LoVo (cell line): ENCODE results near the gene PHRF1.
A peak's percentile ranks its signal among the peaks of the same experiment; 100 is the strongest.
"Not testable (repeated sequence)": the region's sequence is repeated elsewhere in the genome, so short reads cannot be mapped to it uniquely, and the experiment has no call there.

Experiments
- DNase-seq: peaks from one replicate; pipeline ENCODE4 v3.0.0-alpha.2; 2016; ENCODE audit warnings: low spot score

The PHRF1 gene

GRCh38 chr11:559020-559620 is 17.1 kb upstream of the PHRF1 start:
- DNase-seq: no peak

DNA sequence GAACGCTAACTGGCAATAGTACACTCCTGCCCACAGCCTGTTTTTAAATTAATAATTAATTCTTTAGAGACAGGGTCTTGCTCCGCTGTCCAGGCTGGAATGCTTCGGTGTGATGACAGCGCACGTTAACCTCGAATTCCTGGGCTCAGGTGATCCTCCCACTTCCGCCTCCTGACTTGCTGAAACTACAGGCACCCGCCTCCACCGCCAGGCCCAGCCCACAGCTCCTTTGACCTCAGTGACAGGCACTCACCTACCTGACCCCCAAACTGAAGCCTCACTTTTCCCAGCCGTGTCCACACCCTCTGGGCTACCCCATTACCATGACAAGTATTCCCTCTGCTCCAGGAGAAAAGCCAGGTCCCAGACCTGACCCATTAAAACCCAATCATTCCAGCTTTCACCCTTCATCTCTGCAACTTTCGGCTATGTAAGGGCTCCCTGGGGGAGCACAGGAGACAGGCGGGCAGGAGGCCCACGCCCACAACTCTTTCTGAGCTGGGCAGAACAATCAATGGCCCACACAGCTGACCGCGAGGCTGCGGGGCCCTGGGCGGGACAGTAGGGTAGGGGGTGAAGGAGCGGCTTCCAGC is 16.5 kb upstream of the PHRF1 start:
- DNase-seq: peak; percentile 14

DNA sequence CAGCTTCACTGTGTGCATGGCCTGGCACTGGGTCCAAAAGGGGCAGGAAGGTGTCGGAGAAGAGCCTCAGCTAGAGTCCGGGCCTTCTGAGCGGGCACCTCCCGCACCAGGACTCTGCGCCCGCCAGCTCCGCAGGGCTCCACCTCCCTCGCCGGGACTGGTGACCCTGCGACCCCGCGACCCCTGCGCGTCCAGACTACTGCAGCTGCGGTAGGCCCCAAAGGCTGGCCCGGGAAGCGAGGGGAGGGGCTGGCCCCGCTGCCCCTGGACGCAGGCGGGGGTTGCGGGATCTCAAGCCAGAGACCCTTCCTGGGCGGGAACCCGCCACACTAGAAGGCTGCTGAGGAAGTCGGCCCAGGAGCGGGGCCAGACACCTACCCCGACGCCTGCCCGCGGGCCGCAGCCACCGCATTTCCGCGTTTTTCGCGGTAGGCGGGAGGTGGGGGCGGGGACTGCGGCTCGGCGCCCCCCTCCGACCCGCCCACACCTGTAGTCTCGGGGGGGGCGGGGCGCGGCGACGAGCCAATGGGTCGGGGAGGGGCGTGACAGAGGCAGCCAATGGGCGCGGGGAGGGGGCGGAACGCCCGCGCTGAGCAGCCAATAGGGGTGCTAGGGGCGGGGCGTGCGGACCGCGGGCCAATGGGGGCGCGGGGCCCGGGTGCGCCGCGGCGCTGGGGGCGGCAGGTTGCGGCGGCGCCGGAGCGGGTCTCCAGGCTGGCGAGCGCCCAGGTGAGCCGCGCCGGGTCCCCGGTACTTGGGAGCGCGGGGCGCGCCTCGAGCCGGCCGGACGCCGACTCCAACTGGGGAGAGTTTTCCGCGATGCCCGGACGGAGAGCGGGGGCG is 15.7 kb upstream of the PHRF1 start, which contains the start of the genes LMNTD2 and RASSF7:
Gene LMNTD2 (minus strand): TSS at position 434 of the 843 bp plus-strand sequence. CDS start 22 bp downstream, at position 412.
Gene RASSF7 (plus strand): TSS at position 666 of the 843 bp plus-strand sequence. CDS start 799 bp downstream, outside the sequence.
- DNase-seq: peak; percentile 94

DNA sequence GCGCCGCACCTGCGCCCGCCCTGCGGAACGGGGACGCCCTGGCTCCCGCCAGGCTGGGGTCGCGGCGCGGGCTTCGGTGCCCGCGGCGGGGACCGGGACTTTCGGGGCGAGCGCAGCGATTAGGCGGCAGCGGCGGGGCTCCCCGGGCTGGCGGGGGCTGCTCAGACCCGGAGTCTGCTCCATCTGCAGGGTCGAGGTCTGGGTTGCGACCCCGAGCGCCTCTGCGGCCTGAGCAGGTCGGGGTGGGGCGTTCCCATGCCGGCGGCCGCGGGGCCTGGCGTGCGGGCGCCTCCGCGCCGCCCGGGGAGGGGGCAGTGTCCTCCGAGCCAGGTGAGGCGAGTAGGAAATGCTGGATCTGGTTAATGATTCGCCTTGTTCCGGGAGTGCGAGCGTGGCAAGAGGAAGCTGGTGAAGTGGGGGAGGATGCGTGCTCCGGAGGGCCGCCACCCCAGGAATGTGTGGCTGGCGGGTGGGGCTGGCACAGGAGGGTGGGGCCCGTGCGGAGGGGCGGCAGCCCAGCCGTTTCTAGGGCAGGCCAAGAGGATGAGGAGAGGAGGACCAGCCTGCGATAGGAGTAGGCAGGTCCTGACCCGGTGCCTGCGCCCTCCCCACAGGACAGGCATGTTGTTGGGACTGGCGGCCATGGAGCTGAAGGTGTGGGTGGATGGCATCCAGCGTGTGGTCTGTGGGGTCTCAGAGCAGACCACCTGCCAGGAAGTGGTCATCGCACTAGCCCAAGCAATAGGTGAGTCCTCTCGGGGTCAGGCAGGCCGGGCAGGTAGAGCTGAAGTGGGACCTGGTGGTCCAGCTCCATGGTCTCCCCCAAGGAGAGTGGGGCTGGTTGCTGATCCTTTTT is 14.9 kb upstream of the PHRF1 start:
- DNase-seq: peak; percentile 90

GRCh38 chr11:562046-562645 is 14.1 kb upstream of the PHRF1 start:
- no peak for DNase-seq

DNA sequence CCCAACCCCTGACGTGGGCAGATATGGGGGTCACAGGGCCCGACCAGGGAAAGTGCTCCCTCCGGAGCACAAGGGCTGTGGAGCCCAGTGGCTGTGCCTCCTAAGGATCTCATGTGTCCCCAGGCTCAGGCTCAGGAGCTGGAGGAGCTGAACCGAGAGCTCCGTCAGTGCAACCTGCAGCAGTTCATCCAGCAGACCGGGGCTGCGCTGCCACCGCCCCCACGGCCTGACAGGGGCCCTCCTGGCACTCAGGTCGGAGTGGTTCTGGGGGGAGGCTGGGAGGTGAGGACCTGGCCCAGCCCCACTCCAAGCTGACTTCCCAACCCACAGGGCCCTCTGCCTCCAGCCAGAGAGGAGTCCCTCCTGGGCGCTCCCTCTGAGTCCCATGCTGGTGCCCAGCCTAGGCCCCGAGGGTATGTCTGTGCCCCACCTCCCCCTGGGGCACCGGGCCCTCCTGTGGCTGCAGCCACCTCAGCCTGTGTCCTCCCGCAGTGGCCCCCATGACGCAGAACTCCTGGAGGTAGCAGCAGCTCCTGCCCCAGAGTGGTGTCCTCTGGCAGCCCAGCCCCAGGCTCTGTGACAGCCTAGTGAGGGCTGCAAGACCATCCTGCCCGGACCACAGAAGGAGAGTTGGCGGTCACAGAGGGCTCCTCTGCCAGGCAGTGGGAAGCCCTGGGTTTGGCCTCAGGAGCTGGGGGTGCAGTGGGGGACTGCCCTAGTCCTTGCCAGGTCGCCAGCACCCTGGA is 13.0 kb upstream of the PHRF1 start:
- no peak for DNase-seq

GRCh38 chr11:563812-564578 is 12.3 kb upstream of the PHRF1 start:
- DNase-seq: no peak

DNA sequence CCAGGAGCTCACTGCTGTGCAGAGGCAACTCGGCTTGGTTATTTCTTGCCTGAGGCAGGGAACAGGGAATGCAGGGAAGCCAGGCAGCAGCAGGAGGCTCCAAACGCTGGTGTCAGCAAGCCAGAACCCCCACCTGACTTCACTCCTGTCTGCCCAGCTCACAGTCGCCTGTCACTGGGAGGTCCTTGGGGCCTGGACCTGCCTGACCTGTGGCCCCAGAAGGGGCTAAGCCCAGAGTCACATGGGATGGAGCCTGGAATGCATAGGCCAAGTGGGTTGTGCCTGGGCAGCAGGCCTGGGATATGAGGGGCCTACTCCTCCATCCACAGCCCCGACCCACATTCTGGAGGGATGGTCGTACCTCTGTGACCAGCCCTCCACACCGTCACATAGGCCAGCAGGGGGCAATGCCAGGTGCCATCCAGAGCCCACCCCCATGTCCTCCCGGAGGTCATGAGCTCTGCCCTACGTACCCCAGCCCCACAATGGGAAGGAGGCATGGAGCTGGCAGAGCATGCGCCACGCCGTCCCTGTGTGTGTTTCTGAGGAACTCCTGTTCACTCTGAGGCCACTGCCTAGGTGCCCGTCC is 10.3 kb upstream of the PHRF1 start:
- no peak for DNase-seq

GRCh38 chr11:567011-567628 is 9.2 kb upstream of the PHRF1 start:
- no peak for DNase-seq

- no peak for DNase-seq
Observed at GRCh38 chr11:567629-568292, 8.5 kb upstream of the PHRF1 start.

DNA sequence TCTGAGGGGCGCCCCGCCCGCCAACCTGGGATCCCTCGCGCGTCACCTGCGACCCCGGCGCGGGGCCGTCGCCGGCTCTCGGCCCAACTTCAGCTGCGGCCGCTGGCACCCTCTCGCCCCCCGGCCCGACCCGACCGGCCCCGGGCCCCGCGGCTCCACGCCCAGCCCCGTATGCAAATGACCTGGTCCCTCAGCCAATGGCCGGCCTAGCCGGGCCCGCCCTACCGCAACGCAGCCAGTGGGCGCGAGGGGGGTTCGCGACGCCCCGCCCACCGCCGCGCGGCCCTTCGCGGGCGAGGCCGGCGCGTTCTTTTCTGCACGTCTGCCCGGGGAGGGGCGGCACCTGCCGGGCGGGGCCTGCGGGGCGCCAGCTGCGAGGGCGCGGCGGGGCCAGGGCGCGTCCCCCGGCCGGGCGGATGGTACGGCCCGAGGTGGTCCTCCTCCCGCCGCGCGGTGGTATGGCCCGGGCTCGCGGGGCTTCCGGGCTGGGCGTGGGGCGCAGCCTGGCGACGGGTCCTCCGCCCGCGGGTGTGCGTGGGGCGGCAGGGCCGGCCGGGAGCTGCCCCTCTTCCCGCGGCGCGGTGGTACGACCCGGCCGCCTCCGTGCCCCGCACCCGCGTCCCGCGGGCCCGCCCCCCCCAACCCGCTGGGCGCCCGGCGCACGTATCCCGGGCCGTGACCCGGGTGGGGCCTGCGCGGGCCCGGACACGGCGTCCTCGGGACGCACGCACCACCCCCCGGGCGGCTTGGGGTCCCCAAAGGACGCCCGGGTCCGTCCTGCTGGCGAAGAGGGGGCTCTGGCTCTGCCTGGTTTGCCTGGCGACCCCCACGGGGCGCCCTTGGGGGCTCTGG is 7.7 kb upstream of the PHRF1 start:
- DNase-seq: peak; percentile 96

GRCh38 chr11:569158-569885 is 6.9 kb upstream of the PHRF1 start:
- DNase-seq: no peak

GRCh38 chr11:571802-572185 is 4.5 kb upstream of the PHRF1 start:
- no peak for DNase-seq

DNA sequence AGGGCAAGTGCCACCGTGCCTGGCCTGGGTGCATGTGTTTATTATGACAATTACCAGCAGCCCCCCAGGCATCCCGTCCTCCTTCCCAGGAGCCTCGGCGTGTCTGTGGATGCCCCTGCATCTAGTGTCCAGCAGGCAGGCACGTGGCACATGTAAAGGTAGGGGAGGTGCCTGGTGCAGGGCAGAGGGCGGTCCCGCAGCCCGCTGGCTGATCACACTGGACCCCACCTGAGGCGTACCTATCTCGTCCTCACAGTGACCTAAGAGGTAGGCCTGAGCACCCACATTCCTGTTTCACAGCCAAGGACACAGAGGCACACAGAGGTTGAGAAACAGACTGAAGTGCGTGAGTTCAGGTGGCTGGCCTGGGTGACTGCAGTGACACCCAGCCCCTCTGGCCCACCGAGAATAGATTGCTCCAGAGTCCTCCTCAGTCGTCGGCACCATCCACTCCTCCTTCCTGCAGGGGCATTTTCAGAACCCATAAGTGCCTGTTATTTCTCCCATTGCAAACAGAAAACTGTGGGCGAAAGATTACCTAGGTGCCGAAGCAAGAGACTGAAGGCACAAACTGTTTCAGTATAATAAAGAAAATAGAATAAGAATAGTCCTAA is 3.0 kb upstream of the PHRF1 start:
- no peak for DNase-seq

- DNase-seq: not testable (repeated sequence)
Observed at GRCh38 chr11:574031-574570, 2.2 kb upstream of the PHRF1 start.

- no peak for DNase-seq
Observed at GRCh38 chr11:574632-575312, 1.5 kb upstream of the PHRF1 start.
